Nephron progenitor cell (in vitro differentiated cells): Measurements from ENCODE around the gene ASCC1.
"Not testable (repeated sequence)": the region's sequence is repeated elsewhere in the genome, so short reads cannot be mapped to it uniquely, and the experiment has no call there.

Experiments used
- DNase-seq: peaks from one replicate; pipeline ENCODE4 v3.0.0; 2021
- H3K27ac Mint-ChIP-seq: 2 replicates; pipeline ENCODE4 v1.8.0; 2021; ENCODE audit warnings: mild to moderate bottlenecking, moderate library complexity, mixed read lengths
- H3K27me3 Mint-ChIP-seq: 2 replicates; pipeline ENCODE4 v1.8.0; 2021; ENCODE audit warnings: mild to moderate bottlenecking, low read depth, mixed read lengths; ENCODE audit not compliant: poor library complexity
- H3K36me3 Mint-ChIP-seq: 2 replicates; pipeline ENCODE4 v1.8.0; 2021; ENCODE audit warnings: low read depth, mixed read lengths
- H3K4me1 Mint-ChIP-seq: 2 replicates; pipeline ENCODE4 v1.8.0; 2021; ENCODE audit warnings: mixed read lengths
- H3K4me3 Mint-ChIP-seq: 2 replicates; pipeline ENCODE4 v1.8.0; 2021; ENCODE audit warnings: mild to moderate bottlenecking, moderate library complexity, mixed read lengths
- H3K9me3 Mint-ChIP-seq: 2 replicates; pipeline ENCODE4 v1.8.0; 2021; ENCODE audit warnings: mild to moderate bottlenecking, moderate library complexity, mixed read lengths
- TF ChIP-seq, protein P1 (sequence below): fragments of 200-600 bp; sonication (generic); IDR thresholded peaks from 2 replicates; pipeline ENCODE4 v1.5.0; 2021; ENCODE audit warnings: antibody characterized with exemption

The ASCC1 gene

DNA sequence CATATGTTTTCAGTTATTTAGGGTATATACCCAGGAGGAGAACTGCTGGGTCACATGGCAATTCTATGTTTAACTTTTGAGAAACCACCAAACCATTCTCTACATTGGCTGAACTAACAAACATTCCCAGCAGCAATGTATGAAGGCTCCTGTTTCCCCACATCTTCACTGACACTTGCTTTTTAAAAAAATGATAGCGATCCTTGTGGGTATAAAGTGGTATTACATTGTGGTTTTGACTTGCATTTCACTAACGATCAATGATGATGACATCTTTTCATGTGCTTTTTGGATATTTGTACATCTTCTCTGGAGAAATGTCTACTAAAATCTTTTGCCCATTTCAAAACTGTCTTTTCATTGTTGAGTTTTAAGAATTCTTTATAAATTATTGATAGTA is 51.5 kb downstream of the ASCC1 start:
- no peaks in the 10 kb centered on the region for H3K27me3 Mint-ChIP-seq

DNA sequence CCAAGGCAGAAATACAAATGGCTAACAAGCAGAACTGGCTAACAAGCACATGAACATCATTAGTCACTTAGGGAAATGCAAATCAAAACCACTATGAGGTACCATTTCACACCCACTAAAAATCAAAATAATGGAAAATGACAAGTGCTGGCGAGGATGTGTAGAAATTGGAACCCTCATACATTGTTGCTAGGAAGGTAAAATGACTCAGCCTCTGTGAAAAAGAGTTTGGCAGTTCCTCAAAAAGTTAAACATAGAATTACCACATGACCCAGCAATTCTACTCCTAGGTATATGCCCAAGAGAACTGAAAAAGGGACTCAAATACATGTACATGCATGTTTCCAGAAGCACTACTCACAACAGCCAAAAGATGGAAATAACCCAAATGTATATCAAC is 53.1 kb downstream of the ASCC1 start:
- no peaks in the 10 kb centered on the region for H3K27me3 Mint-ChIP-seq
- no peak for DNase-seq
- H3K9me3 Mint-ChIP-seq: no peaks in the 10 kb centered on the region
- H3K36me3 Mint-ChIP-seq: peaks cover 25% of the 10 kb centered on the region
- H3K27ac Mint-ChIP-seq: no peak overlapping the region
- H3K4me3 Mint-ChIP-seq: no peak overlapping the region
- TF ChIP-seq, protein P1, sequence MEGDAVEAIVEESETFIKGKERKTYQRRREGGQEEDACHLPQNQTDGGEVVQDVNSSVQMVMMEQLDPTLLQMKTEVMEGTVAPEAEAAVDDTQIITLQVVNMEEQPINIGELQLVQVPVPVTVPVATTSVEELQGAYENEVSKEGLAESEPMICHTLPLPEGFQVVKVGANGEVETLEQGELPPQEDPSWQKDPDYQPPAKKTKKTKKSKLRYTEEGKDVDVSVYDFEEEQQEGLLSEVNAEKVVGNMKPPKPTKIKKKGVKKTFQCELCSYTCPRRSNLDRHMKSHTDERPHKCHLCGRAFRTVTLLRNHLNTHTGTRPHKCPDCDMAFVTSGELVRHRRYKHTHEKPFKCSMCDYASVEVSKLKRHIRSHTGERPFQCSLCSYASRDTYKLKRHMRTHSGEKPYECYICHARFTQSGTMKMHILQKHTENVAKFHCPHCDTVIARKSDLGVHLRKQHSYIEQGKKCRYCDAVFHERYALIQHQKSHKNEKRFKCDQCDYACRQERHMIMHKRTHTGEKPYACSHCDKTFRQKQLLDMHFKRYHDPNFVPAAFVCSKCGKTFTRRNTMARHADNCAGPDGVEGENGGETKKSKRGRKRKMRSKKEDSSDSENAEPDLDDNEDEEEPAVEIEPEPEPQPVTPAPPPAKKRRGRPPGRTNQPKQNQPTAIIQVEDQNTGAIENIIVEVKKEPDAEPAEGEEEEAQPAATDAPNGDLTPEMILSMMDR: no peak
- no peaks in the 10 kb centered on the region for H3K4me1 Mint-ChIP-seq

More for the DNA sequence above, 51.5 kb downstream of the ASCC1 start:
- Mint-ChIP-seq H3K9me3 (no peaks in the 10 kb centered on the region), H3K4me1 (no peaks in the 10 kb centered on the region), H3K4me3 (no peak overlapping the region), H3K36me3 (peaks cover 41% of the 10 kb centered on the region), H3K27ac (no peak overlapping the region)
- DNase-seq: no peak
- TF ChIP-seq, protein P1: peak; percentile 4

DNA sequence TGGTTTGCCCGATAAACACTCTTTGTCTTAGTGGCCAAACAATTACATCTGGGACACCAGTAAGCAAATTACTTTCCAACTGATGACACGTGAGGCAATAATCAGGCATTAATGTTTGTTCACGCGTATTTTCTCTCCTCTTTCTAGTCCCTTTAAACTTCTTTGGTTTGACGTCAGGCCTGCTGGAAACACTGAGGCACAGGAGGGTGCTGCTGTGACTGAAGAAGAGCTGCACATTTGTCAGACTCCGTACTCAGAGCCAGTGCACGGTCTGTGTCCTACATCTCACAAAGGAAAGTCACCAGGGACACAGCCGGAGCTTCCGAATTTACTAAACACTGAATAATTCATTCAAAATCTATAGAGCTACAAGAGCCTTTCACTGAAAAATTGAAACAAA is 57.9 kb downstream of the ASCC1 start:
- no peaks in the 10 kb centered on the region for H3K9me3 Mint-ChIP-seq
- DNase-seq: no peak
- TF ChIP-seq, protein P1: no peak
- H3K27ac Mint-ChIP-seq: no peak overlapping the region
- H3K4me1 Mint-ChIP-seq: peaks cover 5% of the 10 kb centered on the region
- H3K27me3 Mint-ChIP-seq: no peaks in the 10 kb centered on the region
- H3K4me3 Mint-ChIP-seq: no peak overlapping the region
- peaks cover 35% of the 10 kb centered on the region for H3K36me3 Mint-ChIP-seq

DNA sequence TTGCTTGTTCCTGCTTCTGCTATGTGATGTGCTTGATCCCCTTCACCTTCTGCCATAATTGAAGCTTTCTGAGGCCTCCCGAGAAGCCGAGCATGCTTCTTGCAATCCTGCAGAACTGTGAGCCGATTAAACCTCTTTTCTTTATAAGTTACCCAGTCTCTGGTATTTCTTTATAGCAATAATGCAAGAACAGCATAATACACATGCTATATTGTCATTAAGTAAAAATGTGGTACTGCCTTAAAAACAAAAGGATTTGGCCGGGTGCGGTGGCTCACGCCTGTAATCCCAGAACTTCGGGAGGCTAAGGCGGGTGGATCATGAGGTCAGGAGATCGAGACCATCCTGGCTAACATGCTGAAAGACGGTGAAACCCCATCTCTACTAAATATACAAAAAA is 59.9 kb downstream of the ASCC1 start:
- H3K27ac Mint-ChIP-seq: no peak overlapping the region
- no peak overlapping the region for H3K4me3 Mint-ChIP-seq
- H3K36me3 Mint-ChIP-seq: peaks cover 37% of the 10 kb centered on the region
- TF ChIP-seq, protein P1: no peak
- DNase-seq: no peak
- H3K9me3 Mint-ChIP-seq: peaks cover 4% of the 10 kb centered on the region
- H3K27me3 Mint-ChIP-seq: no peaks in the 10 kb centered on the region
- peaks cover 5% of the 10 kb centered on the region for H3K4me1 Mint-ChIP-seq

DNA sequence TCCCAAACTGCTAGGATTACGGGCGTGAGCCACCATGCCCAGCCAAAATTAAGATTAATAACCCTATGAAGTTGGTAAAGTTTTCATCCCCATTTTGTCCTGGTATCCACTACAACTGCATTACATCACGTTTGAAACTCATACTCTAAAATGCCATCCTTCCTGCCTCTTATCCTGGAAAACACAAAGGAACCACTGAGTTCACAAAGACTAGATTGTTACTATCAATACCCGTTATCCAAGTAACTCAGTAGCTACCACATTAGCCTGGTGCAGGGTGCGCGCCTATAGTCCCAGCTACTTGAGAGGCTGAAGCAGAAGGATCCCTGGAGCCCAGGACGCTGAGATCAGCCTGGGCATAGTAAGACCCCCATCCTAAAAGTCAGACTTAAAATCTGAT is 63.8 kb downstream of the ASCC1 start:
- Mint-ChIP-seq H3K9me3 (peaks cover 11% of the 10 kb centered on the region), H3K4me1 (peaks cover 5% of the 10 kb centered on the region), H3K27ac (peak overlapping the region; percentile 68), H3K4me3 (no peak overlapping the region), H3K36me3 (peaks cover 48% of the 10 kb centered on the region), H3K27me3 (no peaks in the 10 kb centered on the region)
- TF ChIP-seq, protein P1: no peak
- no peak for DNase-seq

DNA sequence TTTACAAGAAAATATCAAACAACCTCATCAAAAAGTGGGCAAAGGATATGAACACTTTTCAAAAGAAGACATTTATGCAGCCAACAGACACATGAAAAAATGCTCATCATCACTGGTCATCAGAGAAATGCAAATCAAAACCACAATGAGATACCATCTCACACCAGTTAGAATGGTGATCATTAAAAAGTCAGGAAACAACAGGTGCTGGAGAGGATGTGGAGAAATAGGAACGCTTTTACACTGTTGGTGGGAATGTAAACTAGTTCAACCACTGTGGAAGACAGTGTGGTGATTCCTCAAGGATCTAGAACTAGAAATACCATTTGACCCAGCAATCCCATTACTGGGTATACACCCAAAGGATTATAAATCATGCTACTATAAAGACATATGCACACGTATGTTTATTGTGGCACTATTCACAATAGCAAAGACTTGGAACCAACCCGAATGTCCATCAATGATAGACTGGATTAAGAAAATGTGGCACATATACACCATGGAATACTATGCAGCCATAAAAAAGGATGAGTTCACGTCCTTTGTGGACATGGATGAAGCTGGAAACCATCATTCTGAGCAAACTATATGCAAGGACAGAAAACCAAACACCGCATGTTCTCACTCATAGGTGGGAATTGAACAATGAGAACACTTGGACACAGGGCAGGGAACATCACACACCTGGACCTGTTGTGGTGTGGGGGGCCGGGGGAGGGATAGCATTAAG is 65.2 kb downstream of the ASCC1 start:
- H3K4me3 Mint-ChIP-seq, H3K27me3 Mint-ChIP-seq, DNase-seq, H3K27ac Mint-ChIP-seq, H3K4me1 Mint-ChIP-seq: not testable (repeated sequence)
- Mint-ChIP-seq H3K9me3 (peaks cover 11% of the 10 kb centered on the region), H3K36me3 (peaks cover 37% of the 10 kb centered on the region)

DNA sequence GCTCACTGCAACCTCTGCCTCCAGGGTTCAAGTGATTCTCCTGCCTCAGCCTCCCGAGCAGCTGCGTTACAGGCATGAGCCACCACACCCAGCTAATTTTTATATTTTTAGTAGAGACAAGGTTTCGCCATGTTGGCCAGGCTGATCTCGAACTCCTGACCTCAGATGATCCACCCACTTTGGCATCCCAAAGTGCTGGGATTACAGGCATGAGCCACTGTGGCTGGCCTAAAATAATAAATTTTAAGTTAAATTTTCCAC is 68.8 kb downstream of the ASCC1 start:
- H3K4me1 Mint-ChIP-seq, H3K27ac Mint-ChIP-seq, H3K27me3 Mint-ChIP-seq, H3K9me3 Mint-ChIP-seq, H3K4me3 Mint-ChIP-seq, DNase-seq: not testable (repeated sequence)
- H3K36me3 Mint-ChIP-seq: peaks cover 28% of the 10 kb centered on the region
